ENCODE data around the gene EVL. TPM values are rescaled to one million over a fixed set of nuclear protein-coding genes. Genes with fewer than 3 reads are reported as not detected.

EVL gene
- total and polyA plus RNA-seq, 2 experiments from 2014 or later, result 65.3 to 116 TPM

DNA sequence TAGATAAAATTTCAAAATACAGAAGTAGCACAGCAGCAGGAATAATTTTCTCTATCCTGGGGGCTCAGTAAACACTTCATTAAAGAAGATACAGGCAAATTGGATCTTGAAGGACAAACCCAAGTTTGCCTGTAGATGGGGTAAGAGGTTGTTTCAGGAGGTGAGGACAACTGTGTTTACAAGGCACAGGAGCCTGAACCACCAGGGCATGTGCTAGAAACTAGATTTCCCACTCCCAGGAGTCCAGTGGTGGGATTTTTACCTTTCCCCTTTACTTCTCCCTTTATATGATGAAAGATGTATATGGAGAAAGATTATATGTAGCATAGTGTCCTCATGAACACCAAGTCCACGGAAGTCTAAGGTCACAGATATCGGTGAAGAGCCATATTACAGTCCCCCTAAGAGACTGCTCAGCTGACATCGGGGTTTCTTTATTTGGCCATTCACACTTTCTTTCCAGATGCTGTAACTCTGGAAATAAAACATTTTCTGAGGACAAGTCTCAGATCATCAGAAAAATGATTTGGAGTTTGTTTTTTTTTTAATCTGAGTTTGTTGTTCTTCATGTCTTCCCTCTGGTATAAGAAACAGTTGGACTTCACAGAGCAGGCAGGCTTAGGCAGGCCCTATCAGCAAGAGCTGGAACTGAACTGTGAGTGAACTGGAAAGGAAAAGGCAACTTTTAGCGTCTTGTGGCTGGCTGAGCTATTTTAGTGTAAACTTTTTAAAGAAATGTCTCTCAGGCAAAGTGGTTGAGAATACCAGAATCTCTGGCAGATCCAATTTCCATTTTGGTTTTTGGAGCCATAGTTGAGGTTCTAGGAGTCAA lies 8.0 kb upstream of the EVL start:
- Histone ChIP-seq H3K27ac (no peak overlapping the region), H3K4me1 (ENCODE audit: low read depth) (no peaks in the 10 kb centered on the region), H3K4me3 (no peak overlapping the region), H3K36me3 (no peaks in the 10 kb centered on the region), H3K27me3 (no peaks in the 10 kb centered on the region), H3K9me3 (ENCODE audit: low read depth) (no peaks in the 10 kb centered on the region)
- TF ChIP-seq, protein P1, sequence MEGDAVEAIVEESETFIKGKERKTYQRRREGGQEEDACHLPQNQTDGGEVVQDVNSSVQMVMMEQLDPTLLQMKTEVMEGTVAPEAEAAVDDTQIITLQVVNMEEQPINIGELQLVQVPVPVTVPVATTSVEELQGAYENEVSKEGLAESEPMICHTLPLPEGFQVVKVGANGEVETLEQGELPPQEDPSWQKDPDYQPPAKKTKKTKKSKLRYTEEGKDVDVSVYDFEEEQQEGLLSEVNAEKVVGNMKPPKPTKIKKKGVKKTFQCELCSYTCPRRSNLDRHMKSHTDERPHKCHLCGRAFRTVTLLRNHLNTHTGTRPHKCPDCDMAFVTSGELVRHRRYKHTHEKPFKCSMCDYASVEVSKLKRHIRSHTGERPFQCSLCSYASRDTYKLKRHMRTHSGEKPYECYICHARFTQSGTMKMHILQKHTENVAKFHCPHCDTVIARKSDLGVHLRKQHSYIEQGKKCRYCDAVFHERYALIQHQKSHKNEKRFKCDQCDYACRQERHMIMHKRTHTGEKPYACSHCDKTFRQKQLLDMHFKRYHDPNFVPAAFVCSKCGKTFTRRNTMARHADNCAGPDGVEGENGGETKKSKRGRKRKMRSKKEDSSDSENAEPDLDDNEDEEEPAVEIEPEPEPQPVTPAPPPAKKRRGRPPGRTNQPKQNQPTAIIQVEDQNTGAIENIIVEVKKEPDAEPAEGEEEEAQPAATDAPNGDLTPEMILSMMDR (IDR thresholded peaks at IDR 0.05; ENCODE audit: low read depth, low read length), result peak; percentile 44
- DNase-seq (ENCODE audit: low read depth in 1 of 2, low spot score in 1 of 2), result peak; percentile 27 to 61

DNA sequence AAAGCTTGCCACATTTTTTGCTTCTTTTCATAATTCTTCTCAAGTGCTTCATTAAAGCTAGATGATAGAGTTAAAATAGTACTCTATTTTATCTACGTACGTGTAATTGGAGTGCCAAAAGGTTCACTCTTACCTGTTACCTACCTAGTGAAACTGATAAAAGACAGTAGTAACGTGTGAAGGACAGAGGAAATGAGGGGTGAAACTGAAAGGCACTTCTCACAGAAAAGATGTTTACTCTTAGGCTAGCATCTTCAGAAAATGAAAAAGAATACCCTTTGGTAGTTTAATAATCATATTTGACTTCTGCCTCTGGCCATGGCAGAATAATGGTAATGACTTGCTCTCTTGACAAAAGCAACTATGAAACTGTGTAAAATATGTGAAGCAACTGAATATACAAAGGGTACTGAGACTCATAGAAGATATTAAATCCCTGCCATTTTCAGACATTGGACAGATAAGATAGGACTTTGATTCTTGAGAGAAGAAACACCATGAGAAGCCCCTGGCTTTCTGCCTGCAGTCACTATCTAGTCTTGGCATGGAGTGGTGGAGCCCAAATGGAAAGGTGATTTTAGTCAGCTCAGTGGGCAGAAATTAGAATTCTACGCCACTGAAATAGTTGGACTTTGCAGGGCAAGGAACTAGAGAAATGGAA lies 6.3 kb upstream of the EVL start:
- DNase-seq (ENCODE audit: low read depth in 1 of 2, low spot score in 1 of 2), result no peak
- no peak overlapping the region for H3K4me3 ChIP-seq
- H3K9me3 ChIP-seq (ENCODE audit: low read depth), result no peaks in the 10 kb centered on the region

DNA sequence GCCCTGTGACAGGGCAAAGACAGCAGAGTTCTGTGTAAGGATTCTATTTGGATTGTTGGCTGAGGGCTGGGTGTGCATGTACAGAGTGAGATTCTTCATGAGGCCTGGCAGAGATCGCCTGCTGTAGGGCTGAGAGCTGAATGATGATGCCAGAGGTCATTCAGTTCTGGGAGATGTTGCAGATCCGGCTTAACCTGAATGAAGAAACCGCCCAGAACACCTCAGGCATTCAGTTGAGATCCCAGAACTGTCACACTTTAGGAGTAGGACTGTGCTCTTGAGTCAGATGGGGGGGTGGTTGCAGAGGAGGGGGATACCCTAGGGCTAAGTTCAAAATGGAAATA lies 5.8 kb upstream of the EVL start:
- no peak for DNase-seq (ENCODE audit: low read depth in 1 of 2, low spot score in 1 of 2)
- H3K27ac ChIP-seq, result no peak overlapping the region
- H3K27me3 ChIP-seq, result no peaks in the 10 kb centered on the region
- TF ChIP-seq, protein P1 (IDR thresholded peaks at IDR 0.05; ENCODE audit: low read depth, low read length), result no peak
- no peaks in the 10 kb centered on the region for H3K36me3 ChIP-seq
- H3K4me3 ChIP-seq, result no peak overlapping the region
- no peaks in the 10 kb centered on the region for H3K4me1 ChIP-seq (ENCODE audit: low read depth)
- H3K9me3 ChIP-seq (ENCODE audit: low read depth), result no peaks in the 10 kb centered on the region

More for the DNA sequence above, 6.3 kb upstream of the EVL start:
- Histone ChIP-seq H3K27ac (no peak overlapping the region), H3K4me1 (ENCODE audit: low read depth) (no peaks in the 10 kb centered on the region), H3K27me3 (no peaks in the 10 kb centered on the region), H3K36me3 (no peaks in the 10 kb centered on the region)
- TF ChIP-seq, protein P1 (IDR thresholded peaks at IDR 0.05; ENCODE audit: low read depth, low read length), result no peak

DNA sequence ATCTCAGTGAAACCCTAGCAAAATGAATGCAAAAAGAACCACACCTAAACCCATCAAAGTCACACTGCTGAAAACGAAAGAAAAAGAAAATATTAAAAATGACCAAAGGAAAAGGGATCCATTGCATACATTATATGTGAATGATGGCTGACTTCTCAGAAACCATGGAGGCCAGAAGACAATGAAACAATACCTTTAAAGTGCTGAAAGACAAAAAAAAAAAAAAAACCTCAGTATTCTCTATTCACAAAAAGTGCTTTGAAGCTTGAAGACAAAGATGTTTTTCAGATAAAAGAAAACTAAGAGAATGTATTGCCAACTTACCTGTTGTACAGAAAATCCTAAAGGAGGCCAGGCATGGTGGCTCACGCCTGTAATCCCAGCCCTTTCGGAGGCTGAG lies 4.5 kb upstream of the EVL start:
- H3K27ac ChIP-seq, result no peak overlapping the region
- TF ChIP-seq, protein P1 (IDR thresholded peaks at IDR 0.05; ENCODE audit: low read depth, low read length), result no peak
- H3K4me1 ChIP-seq (ENCODE audit: low read depth), result peaks cover 13% of the 10 kb centered on the region
- H3K4me3 ChIP-seq, result no peak overlapping the region
- H3K36me3 ChIP-seq, result no peaks in the 10 kb centered on the region
- H3K9me3 ChIP-seq (ENCODE audit: low read depth), result no peaks in the 10 kb centered on the region
- H3K27me3 ChIP-seq, result no peaks in the 10 kb centered on the region
- DNase-seq (ENCODE audit: low read depth in 1 of 2, low spot score in 1 of 2), result no peak

DNA sequence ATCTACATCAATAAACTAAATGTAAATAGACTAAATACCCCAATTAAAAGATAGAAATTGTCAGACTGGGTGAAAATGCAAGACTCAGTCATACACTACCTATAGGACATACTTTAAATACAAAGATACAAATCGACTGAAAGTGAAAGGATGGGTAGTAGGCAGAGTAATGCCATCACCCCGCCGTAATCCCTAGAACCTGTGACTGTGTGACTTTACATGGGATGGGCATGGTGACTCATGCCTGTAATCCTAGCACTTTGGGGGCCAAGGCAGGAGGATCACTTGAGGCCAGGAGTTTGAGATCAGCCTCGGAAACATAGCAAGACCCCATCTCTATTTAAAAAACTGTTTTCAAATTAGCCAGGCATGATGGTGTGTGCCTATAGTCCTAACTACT lies 2.6 kb upstream of the EVL start:
- TF ChIP-seq, protein P1 (IDR thresholded peaks at IDR 0.05; ENCODE audit: low read depth, low read length), result no peak
- H3K4me1 ChIP-seq (ENCODE audit: low read depth), result peaks cover 26% of the 10 kb centered on the region

More for the DNA sequence above, 2.6 kb upstream of the EVL start:
- DNase-seq (ENCODE audit: low read depth in 1 of 2, low spot score in 1 of 2), result no peak
- Histone ChIP-seq H3K27ac (no peak overlapping the region), H3K27me3 (no peaks in the 10 kb centered on the region), H3K36me3 (no peaks in the 10 kb centered on the region), H3K4me3 (no peak overlapping the region), H3K9me3 (ENCODE audit: low read depth) (no peaks in the 10 kb centered on the region)

Data from cardiac muscle cell (in vitro differentiated cells and primary cell).